HepG2 (cell line): Measurements from ENCODE around the gene NPEPL1. TPM values are rescaled to one million over a fixed set of nuclear protein-coding genes. Genes with fewer than 3 reads are reported as not detected.

ENCODE experiments used
- ATAC-seq: fragments of 200-7000 bp; cut with Tn5 transposase; 3 replicates; pipeline ENCODE4 v1.9.1; 2020; ENCODE audit warnings: mild to moderate bottlenecking, moderate library complexity
- BruUV-seq: library from RNA; stranded (reverse); fragments of 400-500 nt; replicated peaks from 2 replicates; lab custom pipeline; 2021; lab: Mats Ljungman, UMichigan
- CTCF ChIA-PET: fragments of 300-600 bp; formaldehyde crosslinking; extraction: SDS; loops from one replicate; lab custom pipeline; 2021; ENCODE audit warnings: low total read pairs, inconsistent platforms, low intra/inter-chr PET ratio; lab: Yijun Ruan, JAX
- POLR2A ChIA-PET: fragments of 350-600 bp; sonication (Branson Sonifier 250); formaldehyde crosslinking; loops from one replicate; lab custom pipeline; 2020; ENCODE audit warnings: antibody characterized with exemption, inconsistent platforms; lab: Yijun Ruan, JAX
- DNase-seq: peaks from one replicate; pipeline ENCODE4 v3.0.0-alpha.2; 2015; ENCODE audit warnings: low spot score
- FAIRE-seq: peaks from 3 replicates; lab custom pipeline; 2011; peaks lifted over from hg19 to GRCh38; lab: Jason Lieb, UNC
- H2AFZ ChIP-seq: one replicate; pipeline ENCODE4 v1.6.1; 2011; ENCODE audit warnings: low read length, inconsistent platforms
- H3K27ac ChIP-seq: fragments of 300-600 bp; 3 replicates; pipeline ENCODE4 v1.8.0; 2011; ENCODE audit warnings: mixed run types, mild to moderate bottlenecking, mixed read lengths, low read length, inconsistent platforms; ENCODE audit not compliant: insufficient read depth; ENCODE audit errors: extremely low read length
- H3K27me3 ChIP-seq, 2 experiments: fragments of 200-600 bp in 1 of 2; 2 replicates in 1 of 2; 3 replicates in 1 of 2; pipeline versions ENCODE4 v1.6.0 to v1.8.0; 2011; ENCODE audit warnings: low read length in 2 of 2, mild to moderate bottlenecking in 2 of 2, moderate library complexity in 2 of 2, inconsistent platforms in 1 of 2; ENCODE audit not compliant: insufficient read depth in 2 of 2, control insufficient read depth in 1 of 2
- H3K36me3 ChIP-seq, 2 experiments: fragments of 200-600 bp in 1 of 2; replicated peaks in 1 of 2; 2 replicates in 1 of 2; 3 replicates in 1 of 2; pipeline versions ENCODE4 v1.5.1 to v1.8.0; 2011; ENCODE audit warnings: low read length in 2 of 2, inconsistent platforms in 1 of 2; ENCODE audit not compliant: insufficient read depth in 2 of 2, control insufficient read depth in 1 of 2
- H3K4me1 ChIP-seq: 2 replicates; pipeline ENCODE4 v1.5.1; 2012; ENCODE audit warnings: low read length, inconsistent platforms; ENCODE audit not compliant: insufficient read depth
- H3K4me2 ChIP-seq: 2 replicates; pipeline ENCODE4 v1.6.0; 2011; ENCODE audit warnings: low read depth, low read length, inconsistent platforms
- H3K4me3 ChIP-seq, 3 experiments: fragments of 200-600 bp in 1 of 3; sonication (generic), shearing (Covaris generic) in 1 of 3; replicated peaks in 1 of 3; 2 replicates each; pipeline ENCODE4 v1.5.1; 2011 to 2016; ENCODE audit warnings: low read length in 3 of 3, inconsistent platforms in 2 of 3, low read depth in 2 of 3, mild to moderate bottlenecking in 2 of 3, control low read depth in 1 of 3, mixed read lengths in 1 of 3; ENCODE audit not compliant: insufficient read depth in 1 of 3
- H3K79me2 ChIP-seq: one replicate; pipeline ENCODE4 v1.6.1; 2011; ENCODE audit warnings: low read length, inconsistent platforms; ENCODE audit not compliant: insufficient read depth
- H3K9ac ChIP-seq: 2 replicates; pipeline ENCODE4 v1.6.0; 2011; ENCODE audit warnings: mild to moderate bottlenecking, low read depth, low read length, inconsistent platforms; ENCODE audit not compliant: insufficient read depth
- H3K9me3 ChIP-seq: 2 replicates; pipeline ENCODE4 v1.5.1; 2012; ENCODE audit warnings: mild to moderate bottlenecking, low read length
- H4K20me1 ChIP-seq: 2 replicates; pipeline ENCODE4 v1.6.0; 2011; ENCODE audit warnings: inconsistent platforms, mild to moderate bottlenecking, low read length, moderate library complexity; ENCODE audit not compliant: insufficient read depth
- FOXO4 ChIP-seq: sonication (generic); formaldehyde crosslinking; conservative IDR thresholded peaks from 2 replicates; pipeline ENCODE4 v1.8.1; 2023; ENCODE audit warnings: missing genetic modification reagents
- MED8 ChIP-seq: sonication (generic); formaldehyde crosslinking; IDR thresholded peaks from 2 replicates; pipeline ENCODE4 v1.8.1; 2023; ENCODE audit warnings: mild to moderate bottlenecking, missing genetic modification reagents; ENCODE audit not compliant: insufficient replicate concordance
- RBM22 ChIP-seq: fragments of 200-400 bp; formaldehyde crosslinking; optimal IDR thresholded peaks from 2 replicates; pipeline ENCODE3; 2017; ENCODE audit warnings: mild to moderate bottlenecking, low read length, moderate library complexity
- RCOR2 ChIP-seq: IDR thresholded peaks from 2 replicates; pipeline ENCODE4 v1.6.1; 2016; ENCODE audit warnings: missing biosample characterization, missing genetic modification reagents
- STAT5B ChIP-seq: sonication (generic); formaldehyde crosslinking; IDR thresholded peaks from 2 replicates; pipeline ENCODE4 v1.4.0; 2020; ENCODE audit warnings: missing genetic modification reagents
- TBX2 ChIP-seq: sonication (generic); formaldehyde crosslinking; IDR thresholded peaks from 2 replicates; pipeline ENCODE4 v1.5.0; 2020; ENCODE audit warnings: missing genetic modification reagents, mild to moderate bottlenecking, borderline replicate concordance
- ZNF343 ChIP-seq: sonication (generic); formaldehyde crosslinking; IDR thresholded peaks from 2 replicates; pipeline ENCODE4 v1.4.0; 2020; ENCODE audit warnings: mild to moderate bottlenecking, missing genetic modification reagents
- ZNF432 ChIP-seq: sonication (generic); formaldehyde crosslinking; IDR thresholded peaks from 2 replicates; pipeline ENCODE4 v1.5.0; 2020; ENCODE audit warnings: missing genetic modification reagents, mild to moderate bottlenecking, borderline replicate concordance
- ZNF546 ChIP-seq: sonication (generic); formaldehyde crosslinking; conservative IDR thresholded peaks from 2 replicates; pipeline ENCODE4 v1.8.1; 2023; ENCODE audit warnings: mild to moderate bottlenecking, missing genetic modification reagents
- ZNF619 ChIP-seq: sonication (generic); formaldehyde crosslinking; IDR thresholded peaks from 2 replicates; pipeline ENCODE4 v1.4.0; 2020; ENCODE audit warnings: mild to moderate bottlenecking, missing genetic modification reagents
- ZNF891 ChIP-seq: sonication (generic); formaldehyde crosslinking; IDR thresholded peaks from 2 replicates; pipeline ENCODE4 v1.5.0; 2020; ENCODE audit warnings: mild to moderate bottlenecking, missing genetic modification reagents
- WGBS: methylation state at CpG from one replicate; pipeline ENCODE4 v1.1.6; 2017; ENCODE audit warnings: low lambda C conversion rate; 5-methylcytosine and 5-hydroxymethylcytosine counted together
- in situ Hi-C: cut with HindIII; loops from 2 replicates; pipeline ENCODE4 v1.10.0; 2017; ENCODE audit warnings: low pct_unique_long_range_greater_than_20kb; ENCODE audit not compliant: extremely low pct_ligation_motif_present
- intact Hi-C: fragments of 100-400 bp; cut with micrococcal nuclease; formaldehyde crosslinking; loops from one replicate; pipeline ENCODE4 v1.10.0; 2022; ENCODE audit not compliant: unreplicated experiment
- polyA plus RNA-seq, 8 experiments: library from polyadenylated mRNA; depleted of rRNA in 3 of 8; stranded (reverse) in 7 of 8; unstranded in 1 of 8; fragments of >200 nt; fragmentation: Illumina TruSeq in 4 of 8; extraction: Trizol in 4 of 8; gene quantifications; 2 replicates each; pipeline versions ENCODE4 v1.2.1 to v1.2.3, GENCODE V29; 2011 to 2016; ENCODE audit warnings: low read depth in 4 of 8, missing spikeins in 1 of 8, mixed read lengths in 1 of 8; ENCODE audit not compliant: insufficient read depth in 1 of 8
- total RNA-seq, 5 experiments: library from RNA; depleted of rRNA; stranded (reverse); fragments of >200 nt; fragmentation: Illumina TruSeq; extraction: Trizol; gene quantifications; 2 replicates each; pipeline ENCODE4 v1.2.3, GENCODE V29; 2016; ENCODE audit warnings: low read depth in 1 of 5
- TF ChIP-seq, protein P1 (sequence below): sonication (generic); formaldehyde crosslinking; IDR thresholded peaks from 2 replicates; pipeline ENCODE4 v1.4.0; 2020; ENCODE audit warnings: low read depth, mild to moderate bottlenecking, missing genetic modification reagents
- TF ChIP-seq, protein P2 (sequence below): sonication (generic); formaldehyde crosslinking; IDR thresholded peaks from 2 replicates; pipeline ENCODE4 v1.4.0; 2020; ENCODE audit warnings: missing genetic modification reagents, borderline replicate concordance
- TF ChIP-seq, protein P3 (sequence below): sonication (generic); formaldehyde crosslinking; IDR thresholded peaks from 2 replicates; pipeline ENCODE4 v1.5.0; 2020; ENCODE audit warnings: mild to moderate bottlenecking, missing genetic modification reagents

The NPEPL1 gene
- total and polyA plus RNA-seq, 2 of the 13 experiments (the other 11 are each of a cell fraction or from before 2014, with no cell fraction given): 4.1 to 7.5 TPM

- TF ChIP-seq FOXO4 (CRISPR knock-in tag) (no peak), ZNF619 (CRISPR knock-in tag) (no peak), RCOR2 (CRISPR knock-in tag) (no peak), STAT5B (CRISPR knock-in tag) (no peak), ZNF343 (CRISPR knock-in tag) (no peak)
- TF ChIP-seq, protein P1, sequence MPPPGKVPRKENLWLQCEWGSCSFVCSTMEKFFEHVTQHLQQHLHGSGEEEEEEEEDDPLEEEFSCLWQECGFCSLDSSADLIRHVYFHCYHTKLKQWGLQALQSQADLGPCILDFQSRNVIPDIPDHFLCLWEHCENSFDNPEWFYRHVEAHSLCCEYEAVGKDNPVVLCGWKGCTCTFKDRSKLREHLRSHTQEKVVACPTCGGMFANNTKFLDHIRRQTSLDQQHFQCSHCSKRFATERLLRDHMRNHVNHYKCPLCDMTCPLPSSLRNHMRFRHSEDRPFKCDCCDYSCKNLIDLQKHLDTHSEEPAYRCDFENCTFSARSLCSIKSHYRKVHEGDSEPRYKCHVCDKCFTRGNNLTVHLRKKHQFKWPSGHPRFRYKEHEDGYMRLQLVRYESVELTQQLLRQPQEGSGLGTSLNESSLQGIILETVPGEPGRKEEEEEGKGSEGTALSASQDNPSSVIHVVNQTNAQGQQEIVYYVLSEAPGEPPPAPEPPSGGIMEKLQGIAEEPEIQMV: no peak
These were observed 7.1 kb downstream of the NPEPL1 start (continued) for GRCh38 chr20:58699623-58700107.

- Histone ChIP-seq H3K4me2 (no peak overlapping the region), H2AFZ (no peak overlapping the region), H3K27ac (no peak overlapping the region), H3K4me3 (no peak overlapping the region), H4K20me1 (no peaks in the 10 kb centered on the region; the same call in 1 of the 2 replicates), H3K9me3 (no peaks in the 10 kb centered on the region), H3K36me3 (peaks cover 20 to 33% of the 10 kb centered on the region in 2 experiments; a peak in 4 of 5 replicates), H3K4me1 (no peaks in the 10 kb centered on the region), H3K9ac (no peak overlapping the region), H3K79me2 (no peaks in the 10 kb centered on the region), H3K27me3 (no peaks in the 10 kb centered on the region)
- POLR2A ChIA-PET: no interaction called here
- ATAC-seq (no peak), DNase-seq (no peak), FAIRE-seq (peak; percentile 12)
- BruUV-seq: no TSS peak
- intact Hi-C loops: no loop called here
- in situ Hi-C loops: no loop called here
- CTCF ChIA-PET: no interaction called here
- WGBS: 92% methylated on average over 11 of the region's 11 CpGs
- TF ChIP-seq RBM22 (no peak), ZNF546 (no peak), ZNF432 (CRISPR knock-in tag) (no peak), ZNF891 (CRISPR knock-in tag) (no peak), MED8 (CRISPR knock-in tag) (no peak), TBX2 (no peak)
- TF ChIP-seq, protein P2, sequence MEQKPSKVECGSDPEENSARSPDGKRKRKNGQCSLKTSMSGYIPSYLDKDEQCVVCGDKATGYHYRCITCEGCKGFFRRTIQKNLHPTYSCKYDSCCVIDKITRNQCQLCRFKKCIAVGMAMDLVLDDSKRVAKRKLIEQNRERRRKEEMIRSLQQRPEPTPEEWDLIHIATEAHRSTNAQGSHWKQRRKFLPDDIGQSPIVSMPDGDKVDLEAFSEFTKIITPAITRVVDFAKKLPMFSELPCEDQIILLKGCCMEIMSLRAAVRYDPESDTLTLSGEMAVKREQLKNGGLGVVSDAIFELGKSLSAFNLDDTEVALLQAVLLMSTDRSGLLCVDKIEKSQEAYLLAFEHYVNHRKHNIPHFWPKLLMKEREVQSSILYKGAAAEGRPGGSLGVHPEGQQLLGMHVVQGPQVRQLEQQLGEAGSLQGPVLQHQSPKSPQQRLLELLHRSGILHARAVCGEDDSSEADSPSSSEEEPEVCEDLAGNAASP (CRISPR knock-in tag): no peak
- TF ChIP-seq, protein P3, sequence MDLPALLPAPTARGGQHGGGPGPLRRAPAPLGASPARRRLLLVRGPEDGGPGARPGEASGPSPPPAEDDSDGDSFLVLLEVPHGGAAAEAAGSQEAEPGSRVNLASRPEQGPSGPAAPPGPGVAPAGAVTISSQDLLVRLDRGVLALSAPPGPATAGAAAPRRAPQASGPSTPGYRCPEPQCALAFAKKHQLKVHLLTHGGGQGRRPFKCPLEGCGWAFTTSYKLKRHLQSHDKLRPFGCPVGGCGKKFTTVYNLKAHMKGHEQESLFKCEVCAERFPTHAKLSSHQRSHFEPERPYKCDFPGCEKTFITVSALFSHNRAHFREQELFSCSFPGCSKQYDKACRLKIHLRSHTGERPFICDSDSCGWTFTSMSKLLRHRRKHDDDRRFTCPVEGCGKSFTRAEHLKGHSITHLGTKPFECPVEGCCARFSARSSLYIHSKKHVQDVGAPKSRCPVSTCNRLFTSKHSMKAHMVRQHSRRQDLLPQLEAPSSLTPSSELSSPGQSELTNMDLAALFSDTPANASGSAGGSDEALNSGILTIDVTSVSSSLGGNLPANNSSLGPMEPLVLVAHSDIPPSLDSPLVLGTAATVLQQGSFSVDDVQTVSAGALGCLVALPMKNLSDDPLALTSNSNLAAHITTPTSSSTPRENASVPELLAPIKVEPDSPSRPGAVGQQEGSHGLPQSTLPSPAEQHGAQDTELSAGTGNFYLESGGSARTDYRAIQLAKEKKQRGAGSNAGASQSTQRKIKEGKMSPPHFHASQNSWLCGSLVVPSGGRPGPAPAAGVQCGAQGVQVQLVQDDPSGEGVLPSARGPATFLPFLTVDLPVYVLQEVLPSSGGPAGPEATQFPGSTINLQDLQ (CRISPR knock-in tag): no peak
These were observed 7.7 kb downstream of the NPEPL1 start for GRCh38 chr20:58700121-58700821.
